NCI-H446 treated with DMSO at 0.1 percent for 48 hours (cell line): Measurements from ENCODE around the gene PRX.

Source experiments
- DNase-seq: peaks from one replicate; lab custom pipeline; 2025; lab: John Stamatoyannopoulos, UW

The PRX gene

DNA sequence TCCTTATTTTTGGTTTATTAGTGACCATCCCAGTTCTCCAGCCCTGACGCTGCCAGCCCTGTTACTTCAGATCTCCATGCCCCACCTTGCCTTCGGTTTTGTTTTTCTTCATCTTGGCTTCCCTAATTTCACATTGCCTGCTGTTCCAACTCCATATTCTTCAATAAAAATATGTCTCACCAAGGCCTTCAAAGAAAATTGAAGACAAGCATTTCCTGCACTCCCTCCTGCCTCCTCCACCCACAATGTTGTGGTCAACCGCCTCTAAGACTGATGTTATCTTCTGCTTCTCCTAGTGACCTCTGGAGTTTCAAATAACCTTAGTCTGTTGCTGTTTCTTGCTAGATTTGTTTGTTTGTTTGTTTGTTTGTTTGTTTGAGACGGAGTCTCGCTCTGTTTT lies 50.1 kb downstream of the PRX start:
- DNase-seq, result no peak

DNA sequence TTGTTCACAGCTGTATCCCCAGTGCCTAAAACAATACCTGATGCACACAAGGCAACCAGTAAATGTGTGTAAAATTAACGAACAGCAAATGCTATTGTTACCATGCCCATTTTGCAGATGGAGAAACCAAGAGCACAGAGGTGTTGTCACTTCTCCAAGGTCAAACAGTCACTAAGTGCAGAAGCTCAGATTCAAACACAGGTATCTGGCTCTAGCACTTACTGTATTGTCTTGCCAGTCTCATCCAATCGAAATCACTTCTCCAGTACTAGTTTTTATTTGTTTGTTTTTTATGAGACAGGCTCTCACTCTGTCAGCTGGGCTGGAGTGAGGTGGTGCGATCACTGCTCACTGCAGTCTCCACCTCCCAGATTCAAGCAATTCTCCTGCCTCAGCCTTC lies 51.0 kb downstream of the PRX start:
- DNase-seq, result no peak

GRCh38 chr19:40360708-40361241 lies 52.4 kb downstream of the PRX start:
- DNase-seq, result no peak

DNA sequence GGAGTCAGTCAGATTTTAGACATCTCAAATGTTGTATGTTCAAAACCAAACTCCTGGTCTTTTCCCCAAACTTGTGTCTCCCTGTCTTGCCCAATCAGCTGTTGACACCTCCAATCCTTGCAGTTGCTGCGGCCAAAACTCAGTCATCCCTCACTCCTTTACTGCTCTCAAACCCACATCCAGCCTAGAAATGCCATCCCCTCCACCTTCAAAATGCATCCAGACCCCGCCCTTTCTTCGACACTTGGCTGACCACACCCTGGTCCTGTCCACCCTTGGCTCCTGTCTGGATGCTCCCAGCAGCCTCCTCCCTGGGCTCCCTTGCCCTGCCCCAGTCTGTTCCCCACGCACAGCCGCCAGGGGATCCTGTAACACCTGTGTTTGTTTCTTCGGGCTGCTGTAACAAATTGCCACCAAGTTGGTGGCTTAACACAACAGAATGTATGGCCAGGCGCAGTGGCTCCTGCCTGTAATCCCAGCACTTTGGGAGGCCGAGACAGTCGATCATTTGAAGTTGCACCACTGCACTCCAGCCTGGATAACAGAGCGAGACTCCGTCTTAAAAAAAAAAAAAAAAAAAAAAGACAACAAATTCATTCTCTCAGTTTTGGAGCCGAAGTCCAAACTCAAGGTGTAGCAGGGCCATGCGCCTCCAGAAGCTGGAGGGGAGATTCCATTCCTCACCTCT lies 53.0 kb downstream of the PRX start:
- DNase-seq, result no peak

GRCh38 chr19:40358773-40359172 lies 54.4 kb downstream of the PRX start:
- no peak for DNase-seq

DNA sequence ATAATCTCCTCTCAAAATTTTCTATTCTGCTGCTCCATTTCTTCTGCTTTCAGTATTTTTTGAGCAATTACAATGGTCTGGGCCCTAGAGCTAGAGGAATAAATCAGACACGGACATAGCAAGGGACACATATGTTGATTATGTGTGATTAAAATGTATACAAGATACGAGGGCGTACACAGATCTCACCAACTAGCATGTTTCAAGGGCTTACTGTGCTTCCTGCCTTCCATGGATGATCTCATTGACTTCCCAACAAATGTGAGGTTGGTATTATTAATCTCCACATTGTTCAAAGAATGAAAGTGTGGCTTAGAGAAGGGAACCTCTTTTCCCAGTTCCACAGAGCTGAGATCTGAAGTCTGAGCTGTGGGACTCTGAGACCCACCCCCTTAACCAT lies 55.5 kb downstream of the PRX start:
- no peak for DNase-seq

DNA sequence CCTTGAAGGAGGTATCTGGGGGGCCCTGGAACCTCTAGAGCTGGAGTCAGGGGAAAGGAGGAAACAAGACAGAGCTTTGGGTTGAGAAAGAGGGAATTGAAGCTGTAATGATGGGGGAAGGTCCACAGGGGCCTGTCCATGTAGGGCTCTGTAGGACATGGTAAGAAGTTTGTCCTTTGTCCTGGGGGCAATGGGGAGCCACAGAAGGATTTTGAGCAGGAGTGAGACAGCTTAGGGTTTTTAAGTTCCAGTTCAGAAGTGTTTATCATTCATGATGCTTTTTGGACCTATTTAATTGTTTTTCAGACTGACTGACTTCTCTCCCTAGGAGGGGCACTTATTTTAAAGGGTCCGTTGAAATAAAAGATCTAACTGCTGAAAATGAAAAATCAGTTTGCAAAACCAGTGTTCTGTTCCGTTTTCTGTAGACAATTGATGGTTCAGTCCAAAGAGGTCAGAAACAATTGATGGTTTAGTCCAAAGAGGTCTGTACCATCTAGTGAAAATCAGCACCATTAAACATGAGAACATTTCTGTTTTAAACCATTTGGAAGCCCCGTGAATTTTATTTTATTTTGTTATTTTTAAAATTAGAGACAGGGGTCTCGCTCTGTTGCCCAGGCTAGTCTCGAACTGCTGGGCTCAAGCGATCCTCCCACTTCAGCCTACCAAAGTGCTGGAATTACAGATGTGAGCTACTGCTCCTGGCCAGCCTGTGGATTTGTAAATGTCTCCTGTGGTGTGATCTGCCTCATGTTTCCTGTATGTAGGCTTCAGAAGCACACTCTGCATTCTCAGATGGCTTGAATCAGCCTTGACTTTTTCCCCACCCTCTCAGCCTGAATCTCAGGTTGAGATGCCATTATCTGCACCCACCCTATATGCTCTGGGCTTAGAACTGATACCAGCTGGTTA lies 56.2 kb downstream of the PRX start:
- DNase-seq, result no peak

- DNase-seq, result no peak
These were observed 57.0 kb downstream of the PRX start for GRCh38 chr19:40355975-40356680.

DNA sequence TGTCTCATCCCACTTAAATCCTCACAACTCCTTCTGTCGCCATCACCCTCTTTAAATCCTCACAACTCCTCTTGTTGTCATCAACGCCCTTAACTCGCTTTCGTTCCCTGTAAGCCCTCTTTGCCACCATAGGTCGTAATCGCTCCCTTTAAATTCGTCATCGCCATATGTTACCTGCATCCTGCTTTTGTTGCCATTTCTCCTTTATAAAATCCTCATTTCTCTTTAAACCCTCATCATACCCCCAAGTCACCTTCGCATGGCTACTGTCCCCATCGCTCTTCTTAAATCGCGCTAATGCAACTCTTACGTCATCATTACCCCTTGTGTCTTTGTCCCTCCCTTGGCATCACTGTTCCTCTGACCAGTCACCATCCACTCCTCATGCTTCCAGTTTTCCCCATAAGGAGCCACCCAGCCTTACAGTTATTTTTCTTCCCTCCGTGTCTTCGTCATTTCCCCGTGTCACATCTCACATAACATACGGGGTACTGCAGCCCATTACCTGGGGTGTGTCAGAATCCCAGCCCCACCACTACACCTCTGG lies 64.1 kb downstream of the PRX start:
- DNase-seq, result peak; percentile 17

DNA sequence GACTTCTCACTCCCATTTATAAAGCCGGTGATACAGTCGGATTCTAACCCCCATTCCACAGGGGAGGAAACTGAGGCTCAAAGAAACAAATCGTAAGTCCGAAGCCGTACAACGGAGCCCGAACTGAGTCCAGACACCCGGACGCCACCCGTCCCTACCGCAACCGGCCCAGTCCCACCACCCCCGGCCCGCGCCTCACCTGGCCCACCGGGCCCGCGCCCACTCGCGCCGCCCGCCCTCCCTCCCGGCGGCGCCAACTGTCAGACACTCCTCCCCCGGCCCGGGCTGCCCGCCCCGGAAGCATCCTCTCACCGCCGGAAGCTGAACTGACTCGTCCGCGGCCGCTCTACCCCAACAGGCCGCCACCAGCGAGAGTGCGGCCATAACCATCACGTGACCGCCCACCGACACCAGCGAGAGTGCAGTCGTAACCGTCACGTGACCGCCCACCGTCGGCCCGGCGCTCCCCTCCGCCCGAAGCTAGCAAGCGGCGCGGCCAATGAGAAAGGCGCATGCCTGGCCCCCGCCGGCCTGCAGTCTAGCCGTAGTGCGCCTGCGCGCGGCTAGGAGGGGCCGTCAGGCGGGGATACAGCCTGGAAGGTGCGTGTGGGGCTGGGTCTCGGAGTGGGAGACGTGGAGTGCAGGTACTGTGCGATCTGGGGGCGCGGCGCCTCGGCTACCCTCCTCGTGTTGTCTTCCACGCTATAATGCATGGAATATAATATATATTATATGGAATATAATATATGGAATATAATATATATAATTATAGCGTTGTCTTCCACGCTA lies 64.9 kb downstream of the PRX start, which contains the start of the genes C19orf47 and PLD3:
Gene C19orf47 (minus strand): TSS at position 273 of the 789 bp plus-strand sequence. CDS start 6,540 bp downstream, outside the sequence.
Gene PLD3 (plus strand): TSS at position 571 of the 789 bp plus-strand sequence. CDS start 17,789 bp downstream, outside the sequence.
- peak; percentile 99 for DNase-seq

- DNase-seq, result no peak
These were observed 68.8 kb downstream of the PRX start for GRCh38 chr19:40344422-40344821.
